Keratinocyte (primary cell): ENCODE results near the gene SEMA4G. TPM values are rescaled to one million over a fixed set of nuclear protein-coding genes. Genes with fewer than 3 reads are reported as not detected.
"Not testable (repeated sequence)": the region's sequence is repeated elsewhere in the genome, so short reads cannot be mapped to it uniquely, and the experiment has no call there.

Experiments
- DNase-seq: peaks from one replicate; pipeline ENCODE4 v3.0.0-alpha.2; 2011; ENCODE audit warnings: low read depth, missing footprints, low spot score
- FAIRE-seq: peaks from 2 replicates; lab custom pipeline; 2011; peaks lifted over from hg19 to GRCh38; lab: Jason Lieb, UNC
- H2AFZ ChIP-seq: 2 replicates; pipeline ENCODE4 v1.6.0; 2012; ENCODE audit warnings: low read length, control low read depth, inconsistent platforms; ENCODE audit not compliant: control insufficient read depth
- H3K27ac ChIP-seq: 2 replicates; pipeline ENCODE4 v1.5.1; 2011; ENCODE audit warnings: low read length; ENCODE audit not compliant: control insufficient read depth, insufficient read depth
- H3K27me3 ChIP-seq: 3 replicates; pipeline ENCODE4 v1.6.0; 2011; ENCODE audit warnings: low read length; ENCODE audit not compliant: control insufficient read depth, insufficient read depth; ENCODE audit errors: extremely low read depth
- H3K36me3 ChIP-seq, 2 experiments: 2 replicates in 1 of 2; 3 replicates in 1 of 2; pipeline ENCODE4 v1.5.1; 2011; ENCODE audit warnings: low read length in 2 of 2, mild to moderate bottlenecking in 1 of 2; ENCODE audit not compliant: control insufficient read depth in 2 of 2, insufficient read depth in 2 of 2; ENCODE audit errors: extremely low read depth in 1 of 2
- H3K4me1 ChIP-seq: 3 replicates; pipeline ENCODE4 v1.5.1; 2011; ENCODE audit warnings: low read length; ENCODE audit not compliant: control insufficient read depth, insufficient read depth; ENCODE audit errors: extremely low read depth
- H3K4me2 ChIP-seq: 3 replicates; pipeline ENCODE4 v1.6.0; 2011; ENCODE audit warnings: low read depth, low read length; ENCODE audit not compliant: control insufficient read depth, insufficient read depth; ENCODE audit errors: extremely low read depth
- H3K4me3 ChIP-seq, 3 experiments: fragments of 200-600 bp in 1 of 3; sonication (generic) in 1 of 3; 2 replicates in 2 of 3; 3 replicates in 1 of 3; pipeline ENCODE4 v1.5.1; 2011 to 2016; ENCODE audit warnings: low read length in 3 of 3, mild to moderate bottlenecking in 3 of 3, control low read depth in 2 of 3, inconsistent platforms in 1 of 3, low read depth in 1 of 3, mixed read lengths in 1 of 3, mixed run types in 1 of 3, moderate library complexity in 1 of 3; ENCODE audit not compliant: control insufficient read depth in 2 of 3, insufficient read depth in 2 of 3; ENCODE audit errors: extremely low read depth in 1 of 3
- H3K79me2 ChIP-seq: 2 replicates; pipeline ENCODE4 v1.6.0; 2012; ENCODE audit warnings: low read length; ENCODE audit not compliant: control insufficient read depth, insufficient read depth
- H3K9ac ChIP-seq: 3 replicates; pipeline ENCODE4 v1.6.0; 2011; ENCODE audit warnings: low read length; ENCODE audit not compliant: control insufficient read depth, insufficient read depth; ENCODE audit errors: extremely low read depth
- H3K9me1 ChIP-seq: 3 replicates; pipeline ENCODE4 v1.6.0; 2011; ENCODE audit warnings: low read length; ENCODE audit not compliant: control insufficient read depth, insufficient read depth; ENCODE audit errors: extremely low read depth
- H3K9me3 ChIP-seq: 2 replicates; pipeline ENCODE4 v1.5.1; 2012; ENCODE audit warnings: low read depth, low read length; ENCODE audit not compliant: control insufficient read depth
- H4K20me1 ChIP-seq: 3 replicates; pipeline ENCODE4 v1.6.0; 2011; ENCODE audit warnings: low read length; ENCODE audit not compliant: control insufficient read depth, insufficient read depth; ENCODE audit errors: extremely low read depth
- CTCF ChIP-seq, 3 experiments: IDR thresholded peaks in 1 of 3; conservative IDR thresholded peaks in 1 of 3; optimal IDR thresholded peaks in 1 of 3; 2 replicates in 2 of 3; 3 replicates in 1 of 3; pipeline versions ENCODE3 to v1.5.1; 2011; ENCODE audit warnings: low read length in 3 of 3, mild to moderate bottlenecking in 3 of 3, moderate library complexity in 2 of 3, control low read depth in 1 of 3, inconsistent platforms in 1 of 3; ENCODE audit not compliant: insufficient read depth in 2 of 3; ENCODE audit errors: extremely low read depth in 1 of 3
- EZH2 ChIP-seq: IDR thresholded peaks from one replicate; pipeline ENCODE4 v1.6.1; 2012; ENCODE audit warnings: inconsistent platforms, mild to moderate bottlenecking, low read length, moderate library complexity
- dilution Hi-C: fragments of 300-500 bp; cut with MboI; formaldehyde crosslinking; loops from one replicate; pipeline ENCODE4 v1.7.0; 2020; ENCODE audit warnings: low sequenced_read_pairs; ENCODE audit not compliant: extremely low pct_ligation_motif_present
- polyA plus RNA-seq, 5 experiments: library from polyadenylated mRNA; depleted of rRNA in 3 of 5; stranded (reverse) in 3 of 5; stranded (forward) in 1 of 5; unstranded in 1 of 5; fragments of >200 nt; gene quantifications; 1 replicate in 1 of 5; 2 replicates in 3 of 5; 3 replicates in 1 of 5; pipeline versions ENCODE4 v1.2.1 to v1.2.3, GENCODE V29; 2011 to 2012; ENCODE audit warnings: missing spikeins in 2 of 5, low read depth in 1 of 5, low replicate concordance in 1 of 5

The SEMA4G gene
- polyA plus RNA-seq, 1 donor (not counting 4 experiments of a cell fraction or from before 2014, with no cell fraction given), result 1.2 TPM

- dilution Hi-C loops, result no loop called here
Measured at GRCh38 chr10:100972904-100973535, 3.7 kb downstream of the SEMA4G start.

GRCh38 chr10:100975397-100975796 is 6.1 kb downstream of the SEMA4G start:
- H4K20me1 ChIP-seq, H3K9me3 ChIP-seq, H3K4me1 ChIP-seq, H3K36me3 ChIP-seq, H3K27ac ChIP-seq, DNase-seq, H3K4me3 ChIP-seq, H3K27me3 ChIP-seq, dilution Hi-C loops, H2AFZ ChIP-seq, FAIRE-seq, H3K9ac ChIP-seq, H3K9me1 ChIP-seq, H3K4me2 ChIP-seq, H3K79me2 ChIP-seq: not testable (repeated sequence)

More at GRCh38 chr10:100972904-100973535, 3.7 kb downstream of the SEMA4G start:
- DNase-seq, result no peak
- no peak overlapping the region for H3K4me3 ChIP-seq
- no peaks in the 10 kb centered on the region for H3K36me3 ChIP-seq
- no peak overlapping the region for H3K27ac ChIP-seq
- no peaks in the 10 kb centered on the region for H3K79me2 ChIP-seq
- peaks cover 2% of the 10 kb centered on the region for H3K9me1 ChIP-seq
- TF ChIP-seq CTCF (optimal IDR thresholded peaks at IDR 0.05 in 1 of 3, IDR thresholded peaks at IDR 0.05 in 1 of 3, conservative IDR thresholded peaks at IDR 0.05 in 1 of 3; ENCODE audit: extremely low read depth in 1 of 3, insufficient read depth in 2 of 3, low read length in 3 of 3), result no peak
- no peak for TF ChIP-seq EZH2
- no peak overlapping the region for H3K9ac ChIP-seq
- H3K27me3 ChIP-seq, result no peaks in the 10 kb centered on the region
- no peaks in the 10 kb centered on the region for H3K9me3 ChIP-seq
- no peak overlapping the region for H2AFZ ChIP-seq
- FAIRE-seq, result no peak
- no peaks in the 10 kb centered on the region for H3K4me1 ChIP-seq
- H3K4me2 ChIP-seq, result no peak overlapping the region
- H4K20me1 ChIP-seq, result no peaks in the 10 kb centered on the region

GRCh38 chr10:100976906-100977305 is 7.6 kb downstream of the SEMA4G start:
- no peaks in the 10 kb centered on the region for H3K9me3 ChIP-seq
- no peak overlapping the region for H3K4me3 ChIP-seq
- dilution Hi-C loops, result no loop called here
- peaks cover 5 to 7% of the 10 kb centered on the region in 2 experiments for H3K36me3 ChIP-seq
- no peak overlapping the region for H3K27ac ChIP-seq
- H3K9me1 ChIP-seq, result no peaks in the 10 kb centered on the region
- H3K4me2 ChIP-seq, result no peak overlapping the region
- H3K4me1 ChIP-seq, result no peaks in the 10 kb centered on the region
- no peak for FAIRE-seq
- H3K9ac ChIP-seq, result no peak overlapping the region
- no peaks in the 10 kb centered on the region for H4K20me1 ChIP-seq
- TF ChIP-seq CTCF (optimal IDR thresholded peaks at IDR 0.05 in 1 of 3, IDR thresholded peaks at IDR 0.05 in 1 of 3, conservative IDR thresholded peaks at IDR 0.05 in 1 of 3; ENCODE audit: extremely low read depth in 1 of 3, insufficient read depth in 2 of 3, low read length in 3 of 3) (no peak), EZH2 (no peak)
- no peak overlapping the region for H2AFZ ChIP-seq
- H3K27me3 ChIP-seq, result no peaks in the 10 kb centered on the region
- no peak for DNase-seq
- no peaks in the 10 kb centered on the region for H3K79me2 ChIP-seq
